ENCODE measurements around the gene ABTB2.

Gene ABTB2

GRCh38 chr11:34180040-34180813, 177.6 kb downstream of the ABTB2 start:
- Histone ChIP-seq H3K4me3 (ENCODE audit: low read length) (no peak overlapping the region), H3K4me1 (ENCODE audit: control insufficient read depth, insufficient read depth, low read length) (no peaks in the 10 kb centered on the region)

DNA sequence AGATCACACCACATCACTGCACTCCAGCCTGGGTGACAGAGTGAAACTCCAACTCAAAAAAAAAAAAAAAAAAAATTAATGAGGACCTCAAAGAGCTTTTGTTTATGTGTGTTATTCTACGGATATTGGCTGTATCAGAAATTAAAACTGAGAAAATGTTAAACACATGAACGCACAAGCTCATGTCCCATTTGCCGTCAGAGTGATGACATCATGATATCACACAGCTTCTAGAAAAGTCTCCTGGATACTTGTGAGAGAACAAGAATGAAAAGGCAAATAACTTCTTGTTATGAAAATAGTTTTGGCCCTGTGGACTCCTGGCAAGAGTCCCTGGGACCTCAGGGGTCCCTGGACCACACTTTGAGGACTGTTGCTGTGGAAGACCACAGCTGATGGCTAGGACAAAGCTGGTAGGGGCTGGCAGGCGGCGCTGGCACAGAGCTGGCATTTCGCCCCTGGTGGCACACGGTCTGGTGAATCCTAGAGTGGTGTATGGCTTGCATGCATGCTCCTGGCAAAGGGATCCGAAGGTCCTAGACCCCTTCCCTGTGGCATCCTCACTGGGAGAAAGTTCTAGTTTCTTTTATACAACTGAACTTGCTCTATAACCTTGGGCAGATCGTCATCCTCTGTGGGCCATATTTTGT, 178.7 kb downstream of the ABTB2 start:
- H3K9me3 ChIP-seq (ENCODE audit: control insufficient read depth, low read length) = no peaks in the 10 kb centered on the region
- no peak for DNase-seq (ENCODE audit: low read depth)
- no peak overlapping the region for H3K4me3 ChIP-seq (ENCODE audit: low read length)
- H3K4me1 ChIP-seq (ENCODE audit: control insufficient read depth, insufficient read depth, low read length) = no peaks in the 10 kb centered on the region
- no peaks in the 10 kb centered on the region for H3K36me3 ChIP-seq (ENCODE audit: control insufficient read depth, insufficient read depth, low read length, severe bottlenecking)
- no peaks in the 10 kb centered on the region for H3K27me3 ChIP-seq (replicated peaks; ENCODE audit: control insufficient read depth, insufficient read depth, low read length)
- no peak overlapping the region for H3K9ac ChIP-seq (ENCODE audit: low read length)

More at GRCh38 chr11:34180040-34180813, 177.6 kb downstream of the ABTB2 start:
- H3K27me3 ChIP-seq (replicated peaks; ENCODE audit: control insufficient read depth, insufficient read depth, low read length) = no peaks in the 10 kb centered on the region
- H3K36me3 ChIP-seq (ENCODE audit: control insufficient read depth, insufficient read depth, low read length, severe bottlenecking) = no peaks in the 10 kb centered on the region
- no peak overlapping the region for H3K9ac ChIP-seq (ENCODE audit: low read length)
- H3K9me3 ChIP-seq (ENCODE audit: control insufficient read depth, low read length) = no peaks in the 10 kb centered on the region
- DNase-seq (ENCODE audit: low read depth) = no peak

DNA sequence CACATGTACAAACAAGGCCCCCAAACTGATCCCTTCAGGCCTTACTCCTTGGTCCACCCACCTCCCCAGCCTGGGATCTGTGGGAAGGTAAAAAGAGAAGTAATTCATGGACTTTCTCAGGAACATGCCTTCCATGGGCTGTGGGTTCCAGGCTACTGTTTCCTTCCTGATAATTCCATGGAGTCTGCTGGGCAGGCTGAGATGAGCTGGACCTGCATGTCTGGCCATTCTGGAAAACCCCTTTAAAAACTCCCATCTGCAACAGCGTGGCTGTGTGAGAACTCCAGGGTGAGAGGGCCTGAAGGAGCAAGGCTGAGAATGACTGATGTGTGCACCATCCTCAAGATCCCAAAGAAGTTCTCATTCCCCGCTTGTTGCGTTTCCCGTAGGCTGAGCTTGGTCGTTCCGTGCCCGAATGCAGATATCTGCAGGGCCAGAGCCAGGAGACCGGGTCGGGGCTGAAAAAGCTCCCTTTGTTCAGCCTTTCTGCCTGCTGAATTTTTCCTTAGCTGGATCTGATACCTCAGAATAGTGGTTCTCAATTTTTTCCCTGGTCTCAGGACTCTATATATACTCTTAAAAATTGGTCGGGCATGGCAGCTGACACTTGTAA, 179.5 kb downstream of the ABTB2 start:
- no peaks in the 10 kb centered on the region for H3K36me3 ChIP-seq (ENCODE audit: control insufficient read depth, insufficient read depth, low read length, severe bottlenecking)
- H3K4me1 ChIP-seq (ENCODE audit: control insufficient read depth, insufficient read depth, low read length) = no peaks in the 10 kb centered on the region
- no peaks in the 10 kb centered on the region for H3K27me3 ChIP-seq (replicated peaks; ENCODE audit: control insufficient read depth, insufficient read depth, low read length)
- H3K9ac ChIP-seq (ENCODE audit: low read length) = no peak overlapping the region
- DNase-seq (ENCODE audit: low read depth) = no peak
- no peak overlapping the region for H3K4me3 ChIP-seq (ENCODE audit: low read length)
- no peaks in the 10 kb centered on the region for H3K9me3 ChIP-seq (ENCODE audit: control insufficient read depth, low read length)

DNA sequence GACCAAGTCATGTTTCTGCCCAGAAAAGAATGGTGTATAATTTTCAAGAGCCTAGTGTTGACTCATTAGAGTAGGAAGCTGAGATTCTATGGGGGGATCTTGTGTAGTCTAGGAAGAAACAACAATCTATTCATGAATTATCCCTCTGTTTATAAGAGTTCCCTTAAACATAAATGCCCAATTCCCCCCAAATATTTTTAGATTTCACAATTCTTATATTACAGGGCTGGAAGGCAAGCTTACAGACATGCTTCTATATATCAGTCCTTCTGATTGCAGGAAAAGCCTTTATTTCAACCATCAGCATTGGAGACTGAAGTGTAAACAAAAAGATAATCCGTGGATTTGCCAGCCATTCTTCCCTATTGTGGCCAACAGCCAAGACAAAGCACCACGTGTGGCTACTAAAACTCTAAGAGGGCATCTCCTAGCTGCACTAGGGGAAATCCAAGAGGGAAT, 181.0 kb downstream of the ABTB2 start:
- Histone ChIP-seq H3K27me3 (replicated peaks; ENCODE audit: control insufficient read depth, insufficient read depth, low read length) (no peaks in the 10 kb centered on the region), H3K4me1 (ENCODE audit: control insufficient read depth, insufficient read depth, low read length) (no peaks in the 10 kb centered on the region), H3K9ac (ENCODE audit: low read length) (no peak overlapping the region), H3K36me3 (ENCODE audit: control insufficient read depth, insufficient read depth, low read length, severe bottlenecking) (no peaks in the 10 kb centered on the region), H3K4me3 (ENCODE audit: low read length) (no peak overlapping the region), H3K9me3 (ENCODE audit: control insufficient read depth, low read length) (no peaks in the 10 kb centered on the region)
- no peak for DNase-seq (ENCODE audit: low read depth)

- Histone ChIP-seq H3K36me3 (ENCODE audit: control insufficient read depth, insufficient read depth, low read length, severe bottlenecking) (no peaks in the 10 kb centered on the region), H3K27me3 (replicated peaks; ENCODE audit: control insufficient read depth, insufficient read depth, low read length) (no peaks in the 10 kb centered on the region), H3K9ac (ENCODE audit: low read length) (no peak overlapping the region), H3K9me3 (ENCODE audit: control insufficient read depth, low read length) (no peaks in the 10 kb centered on the region), H3K4me3 (ENCODE audit: low read length) (no peak overlapping the region), H3K4me1 (ENCODE audit: control insufficient read depth, insufficient read depth, low read length) (no peaks in the 10 kb centered on the region)
- DNase-seq (ENCODE audit: low read depth) = no peak
Measured at GRCh38 chr11:34175284-34176019, 182.4 kb downstream of the ABTB2 start.

DNA sequence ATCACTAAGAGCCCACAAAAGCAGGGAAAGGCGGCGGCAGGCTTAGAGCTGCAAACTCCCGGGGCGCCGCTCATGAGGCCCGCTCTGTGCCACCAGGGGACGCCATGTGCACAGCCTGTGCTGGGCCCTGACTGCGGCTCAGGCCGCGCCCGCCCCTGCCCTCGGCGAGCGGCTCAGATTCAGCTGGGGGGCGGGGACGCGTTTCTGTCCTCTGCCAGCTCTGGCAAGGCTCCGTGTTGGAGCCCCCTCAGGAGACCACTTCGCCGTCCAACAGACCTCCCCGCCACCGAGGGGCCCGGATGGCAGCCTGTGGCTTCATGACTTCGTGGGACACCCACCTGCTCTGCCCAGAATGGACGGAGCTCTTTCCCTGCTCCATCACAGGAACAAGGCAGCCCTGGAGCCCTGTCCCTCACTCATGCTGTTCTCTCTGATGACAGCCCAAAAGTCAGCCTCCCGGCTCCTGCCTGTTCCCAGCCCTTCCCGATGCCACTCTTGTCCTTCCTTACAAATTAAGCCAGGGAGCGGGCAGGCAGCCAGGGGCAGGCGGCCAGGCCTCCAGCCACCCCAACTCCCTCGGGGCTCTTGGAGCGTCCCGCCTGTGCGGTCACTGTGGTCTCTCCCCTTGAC, 183.3 kb downstream of the ABTB2 start:
- H3K36me3 ChIP-seq (ENCODE audit: control insufficient read depth, insufficient read depth, low read length, severe bottlenecking) = no peaks in the 10 kb centered on the region
- no peaks in the 10 kb centered on the region for H3K9me3 ChIP-seq (ENCODE audit: control insufficient read depth, low read length)
- H3K4me1 ChIP-seq (ENCODE audit: control insufficient read depth, insufficient read depth, low read length) = no peaks in the 10 kb centered on the region
- peak; percentile 93 for DNase-seq (ENCODE audit: low read depth)
- H3K9ac ChIP-seq (ENCODE audit: low read length) = no peak overlapping the region
- H3K27me3 ChIP-seq (replicated peaks; ENCODE audit: control insufficient read depth, insufficient read depth, low read length) = no peaks in the 10 kb centered on the region
- H3K4me3 ChIP-seq (ENCODE audit: low read length) = no peak overlapping the region

- Histone ChIP-seq H3K9me3 (ENCODE audit: control insufficient read depth, low read length) (no peaks in the 10 kb centered on the region), H3K36me3 (ENCODE audit: control insufficient read depth, insufficient read depth, low read length, severe bottlenecking) (no peaks in the 10 kb centered on the region), H3K27me3 (replicated peaks; ENCODE audit: control insufficient read depth, insufficient read depth, low read length) (no peaks in the 10 kb centered on the region), H3K4me1 (ENCODE audit: control insufficient read depth, insufficient read depth, low read length) (peaks cover 5% of the 10 kb centered on the region), H3K4me3 (ENCODE audit: low read length) (no peak overlapping the region), H3K9ac (ENCODE audit: low read length) (no peak overlapping the region)
- DNase-seq (ENCODE audit: low read depth) = no peak
Measured at GRCh38 chr11:34173050-34173449, 184.8 kb downstream of the ABTB2 start.

- H3K4me3 ChIP-seq (ENCODE audit: low read length) = no peak overlapping the region
- no peak overlapping the region for H3K9ac ChIP-seq (ENCODE audit: low read length)
- no peaks in the 10 kb centered on the region for H3K27me3 ChIP-seq (replicated peaks; ENCODE audit: control insufficient read depth, insufficient read depth, low read length)
- H3K9me3 ChIP-seq (ENCODE audit: control insufficient read depth, low read length) = no peaks in the 10 kb centered on the region
- no peaks in the 10 kb centered on the region for H3K36me3 ChIP-seq (ENCODE audit: control insufficient read depth, insufficient read depth, low read length, severe bottlenecking)
- no peak for DNase-seq (ENCODE audit: low read depth)
- H3K4me1 ChIP-seq (ENCODE audit: control insufficient read depth, insufficient read depth, low read length) = peaks cover 5% of the 10 kb centered on the region
Measured at GRCh38 chr11:34169686-34170085, 188.1 kb downstream of the ABTB2 start.

DNA sequence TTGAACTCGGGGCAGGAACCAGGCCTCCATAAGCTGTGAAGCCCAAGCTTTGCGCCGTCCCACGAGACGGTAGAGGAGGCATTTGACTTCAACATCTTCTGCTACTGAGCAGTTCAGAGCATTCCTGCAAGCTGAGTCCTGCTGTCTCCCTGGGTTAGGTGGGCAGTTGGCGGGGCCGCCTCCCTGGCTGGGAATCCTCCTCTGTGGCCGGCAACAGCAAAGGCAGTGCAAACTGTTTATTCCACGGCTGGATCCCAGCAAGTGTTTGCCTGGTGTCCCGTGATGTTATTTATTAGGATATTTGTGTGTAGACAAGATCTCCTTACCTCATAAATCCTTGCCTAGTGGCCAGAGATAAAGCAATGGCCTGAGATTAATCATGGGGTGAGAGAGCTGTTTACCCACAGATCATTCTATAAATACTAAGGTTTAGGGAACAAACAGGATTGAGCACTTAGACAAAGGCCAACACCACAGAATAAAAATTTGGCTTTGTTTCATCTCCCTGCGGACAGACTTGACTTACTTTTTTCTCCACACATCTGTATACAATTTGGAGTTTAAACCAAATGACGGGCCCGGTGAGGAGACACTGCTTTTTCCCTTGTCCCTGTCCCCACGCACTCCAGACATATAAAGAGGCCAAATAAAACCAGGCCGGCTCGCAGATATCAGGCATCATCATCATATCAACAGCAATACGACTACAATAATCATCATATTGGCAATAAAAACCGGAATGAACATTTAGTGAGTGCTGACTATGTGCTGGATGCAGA, 189.0 kb downstream of the ABTB2 start:
- no peak for DNase-seq (ENCODE audit: low read depth)
- Histone ChIP-seq H3K4me3 (ENCODE audit: low read length) (no peak overlapping the region), H3K9me3 (ENCODE audit: control insufficient read depth, low read length) (no peaks in the 10 kb centered on the region), H3K27me3 (replicated peaks; ENCODE audit: control insufficient read depth, insufficient read depth, low read length) (no peaks in the 10 kb centered on the region), H3K4me1 (ENCODE audit: control insufficient read depth, insufficient read depth, low read length) (peaks cover 5% of the 10 kb centered on the region), H3K36me3 (ENCODE audit: control insufficient read depth, insufficient read depth, low read length, severe bottlenecking) (no peaks in the 10 kb centered on the region), H3K9ac (ENCODE audit: low read length) (no peak overlapping the region)

GRCh38 chr11:34167961-34168360, 189.8 kb downstream of the ABTB2 start:
- Histone ChIP-seq H3K4me1 (ENCODE audit: control insufficient read depth, insufficient read depth, low read length) (peaks cover 5% of the 10 kb centered on the region), H3K9ac (ENCODE audit: low read length) (no peak overlapping the region), H3K9me3 (ENCODE audit: control insufficient read depth, low read length) (no peaks in the 10 kb centered on the region), H3K36me3 (ENCODE audit: control insufficient read depth, insufficient read depth, low read length, severe bottlenecking) (no peaks in the 10 kb centered on the region), H3K27me3 (replicated peaks; ENCODE audit: control insufficient read depth, insufficient read depth, low read length) (no peaks in the 10 kb centered on the region), H3K4me3 (ENCODE audit: low read length) (no peak overlapping the region)
- DNase-seq (ENCODE audit: low read depth) = no peak

Data from adipocyte (in vitro differentiated cells).